Endothelial cell of umbilical vein (primary cell): ENCODE measurements around the gene CDX1. TPM values are rescaled to one million over a fixed set of nuclear protein-coding genes. Genes with fewer than 3 reads are reported as not detected.

Source experiments
- BruUV-seq: library from RNA; stranded (reverse); fragments of 400-500 nt; replicated peaks from 2 replicates; lab custom pipeline; 2021; lab: Mats Ljungman, UMichigan
- CTCF ChIA-PET: fragments of 300-600, 350-600 bp; sonication (Branson Sonifier 250); formaldehyde crosslinking; loops from one replicate; lab custom pipeline; 2021; ENCODE audit warnings: antibody characterized with exemption, inconsistent platforms; lab: Charles Lee
- POLR2A ChIA-PET: fragments of 300-600, 350-600 bp; sonication (Branson Sonifier 250); formaldehyde crosslinking; loops from one replicate; lab custom pipeline; 2021; ENCODE audit warnings: antibody characterized with exemption, inconsistent platforms; lab: Charles Lee
- DNase-seq: peaks from one replicate; pipeline ENCODE4 v3.0.0-alpha.2; 2011; ENCODE audit warnings: low read depth, low spot score
- FAIRE-seq: peaks from 2 replicates; lab custom pipeline; 2011; peaks lifted over from hg19 to GRCh38; lab: Jason Lieb, UNC
- H2AFZ ChIP-seq: 2 replicates; pipeline ENCODE4 v1.6.0; 2012; ENCODE audit warnings: low read depth, low read length, control low read depth, inconsistent platforms
- H3K27ac ChIP-seq: 2 replicates; pipeline ENCODE4 v1.5.1; 2011; ENCODE audit warnings: low read depth, mild to moderate bottlenecking, control low read depth, low read length, moderate library complexity; ENCODE audit not compliant: insufficient read depth
- H3K27me3 ChIP-seq, 2 experiments: 2 replicates each; pipeline versions ENCODE4 v1.6.0 to v1.6.1; 2011; ENCODE audit warnings: low read length in 2 of 2, mixed read lengths in 1 of 2; ENCODE audit not compliant: control insufficient read depth in 2 of 2, insufficient read depth in 2 of 2
- H3K36me3 ChIP-seq, 2 experiments: 2 replicates in 1 of 2; 3 replicates in 1 of 2; pipeline ENCODE4 v1.5.1; 2011; ENCODE audit warnings: low read length in 2 of 2, mild to moderate bottlenecking in 1 of 2, moderate library complexity in 1 of 2; ENCODE audit not compliant: control insufficient read depth in 2 of 2, insufficient read depth in 2 of 2; ENCODE audit errors: extremely low read depth in 1 of 2
- H3K4me1 ChIP-seq: 3 replicates; pipeline ENCODE4 v1.5.1; 2011; ENCODE audit warnings: mild to moderate bottlenecking, low read length; ENCODE audit not compliant: control insufficient read depth, insufficient read depth; ENCODE audit errors: extremely low read depth
- H3K4me2 ChIP-seq: 2 replicates; pipeline ENCODE4 v1.6.1; 2011; ENCODE audit warnings: low read length, control low read depth, mixed read lengths; ENCODE audit not compliant: insufficient read depth
- H3K4me3 ChIP-seq, 3 experiments: fragments of 200-600 bp in 1 of 3; sonication (generic), shearing (Covaris generic) in 1 of 3; replicated peaks in 1 of 3; 2 replicates each; pipeline ENCODE4 v1.5.1; 2011 to 2016; ENCODE audit warnings: control low read depth in 3 of 3, low read length in 3 of 3, mild to moderate bottlenecking in 2 of 3, inconsistent platforms in 1 of 3, low read depth in 1 of 3, moderate library complexity in 1 of 3; ENCODE audit not compliant: insufficient read depth in 1 of 3
- H3K79me2 ChIP-seq: 2 replicates; pipeline ENCODE4 v1.6.0; 2012; ENCODE audit warnings: low read length, inconsistent platforms; ENCODE audit not compliant: control insufficient read depth, insufficient read depth
- H3K9ac ChIP-seq: replicated peaks from 2 replicates; pipeline ENCODE3; 2011; ENCODE audit warnings: low read length, control low read depth; ENCODE audit not compliant: insufficient read depth; ENCODE audit errors: extremely low read depth
- H3K9me1 ChIP-seq: replicated peaks from 3 replicates; pipeline ENCODE4 v1.6.0; 2011; ENCODE audit warnings: mild to moderate bottlenecking, low read length; ENCODE audit not compliant: control insufficient read depth, insufficient read depth; ENCODE audit errors: extremely low read depth
- H3K9me3 ChIP-seq: replicated peaks from 2 replicates; pipeline ENCODE4 v1.5.1; 2012; ENCODE audit warnings: low read length, inconsistent platforms; ENCODE audit not compliant: control insufficient read depth, insufficient read depth
- H4K20me1 ChIP-seq: replicated peaks from 2 replicates; pipeline ENCODE3; 2011; ENCODE audit warnings: mild to moderate bottlenecking, low read length; ENCODE audit not compliant: control insufficient read depth, insufficient read depth; ENCODE audit errors: extremely low read depth
- EZH2 ChIP-seq: IDR thresholded peaks from 2 replicates; pipeline ENCODE4 v1.6.1; 2012; ENCODE audit warnings: borderline replicate concordance, low read depth, mild to moderate bottlenecking, moderate library complexity, low read length, inconsistent platforms; ENCODE audit not compliant: severe bottlenecking
- FOS ChIP-seq: IDR thresholded peaks from 2 replicates; pipeline ENCODE4 v1.6.1; 2011; ENCODE audit warnings: mild to moderate bottlenecking, low read length, moderate library complexity, borderline replicate concordance; ENCODE audit not compliant: insufficient read depth
- GATA2 ChIP-seq: IDR thresholded peaks from 2 replicates; pipeline ENCODE4 v1.7.0; 2011; ENCODE audit warnings: low read depth, mild to moderate bottlenecking, moderate library complexity, mixed read lengths, low read length; ENCODE audit not compliant: insufficient read length, insufficient read depth
- JUN ChIP-seq: IDR thresholded peaks from 2 replicates; pipeline ENCODE4 v1.6.1; 2011; ENCODE audit warnings: borderline replicate concordance, low read depth; ENCODE audit not compliant: insufficient read length, insufficient read depth
- MYC ChIP-seq: IDR thresholded peaks from one replicate; pipeline ENCODE4 v1.6.1; 2011; ENCODE audit warnings: mild to moderate bottlenecking, low read depth, low read length
- POLR2A ChIP-seq: IDR thresholded peaks from 2 replicates; pipeline ENCODE4 v1.6.1; 2012; ENCODE audit warnings: low read depth, mild to moderate bottlenecking, control low read depth, low read length
- POLR2AphosphoS5 ChIP-seq: IDR thresholded peaks from 2 replicates; pipeline ENCODE4 v1.6.1; 2012; ENCODE audit warnings: low read depth, mild to moderate bottlenecking, control low read depth, low read length, moderate library complexity; ENCODE audit not compliant: insufficient read depth
- dilution Hi-C: fragments of 300-500 bp; cut with MboI; formaldehyde crosslinking; loops from one replicate; pipeline ENCODE4 v1.15.0; 2019; ENCODE audit warnings: low sequenced_read_pairs; ENCODE audit not compliant: extremely low pct_ligation_motif_present
- intact Hi-C: fragments of 100-400 bp; cut with micrococcal nuclease; formaldehyde crosslinking; loops from one replicate; pipeline ENCODE4 v1.10.0; 2022
- polyA plus RNA-seq, 4 experiments: library from polyadenylated mRNA; depleted of rRNA in 3 of 4; stranded (reverse) in 3 of 4; unstranded in 1 of 4; fragments of >200 nt; gene quantifications; 2 replicates each; pipeline versions ENCODE4 v1.2.1 to v1.2.3, GENCODE V29; 2011 to 2012; ENCODE audit warnings: missing spikeins in 1 of 4
- total RNA-seq: library from RNA; stranded (reverse); gene quantifications from 2 replicates; pipeline ENCODE4 v1.2.3, GENCODE V29; 2021
- TF ChIP-seq, protein P1 (sequence below): IDR thresholded peaks from 2 replicates; pipeline ENCODE4 v1.6.1; 2011; ENCODE audit not compliant: insufficient read depth, insufficient read length
- TF ChIP-seq, protein P2 (sequence below), 2 donors: IDR thresholded peaks; 1 replicate in 1 of 2; 2 replicates in 1 of 2; pipeline ENCODE4 v1.5.1; 2011; ENCODE audit warnings: low read length in 2 of 2, mild to moderate bottlenecking in 2 of 2, moderate library complexity in 2 of 2, control low read depth in 1 of 2, inconsistent platforms in 1 of 2, low read depth in 1 of 2; ENCODE audit not compliant: insufficient read depth in 1 of 2; ENCODE audit errors: extremely low read depth in 1 of 2

CDX1 gene
- total and polyA plus RNA-seq, 2 donors (not counting 3 experiments of a cell fraction or from before 2014, with no cell fraction given) = not detected

DNA sequence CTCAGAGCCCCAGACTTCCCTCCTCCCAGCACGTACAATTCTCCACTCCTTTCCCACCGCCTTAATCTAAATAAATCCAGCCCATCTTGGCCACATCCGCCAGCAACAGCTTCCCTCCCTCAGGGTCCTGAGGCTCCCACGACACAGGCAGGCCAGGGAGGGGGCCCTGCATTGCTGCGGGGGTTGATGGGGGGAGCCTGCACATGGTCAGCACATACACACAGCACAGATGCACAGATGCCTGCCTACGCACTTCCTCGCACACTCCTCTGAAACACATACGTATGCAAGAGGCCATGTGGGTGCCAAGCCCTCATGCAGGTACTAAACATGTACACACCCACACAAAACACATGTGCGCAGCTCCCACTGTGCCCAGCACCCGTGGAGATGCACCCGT lies 25.7 kb upstream of the CDX1 start:
- no peak for TF ChIP-seq MYC
- no peak for TF ChIP-seq GATA2
- TF ChIP-seq, protein P1, sequence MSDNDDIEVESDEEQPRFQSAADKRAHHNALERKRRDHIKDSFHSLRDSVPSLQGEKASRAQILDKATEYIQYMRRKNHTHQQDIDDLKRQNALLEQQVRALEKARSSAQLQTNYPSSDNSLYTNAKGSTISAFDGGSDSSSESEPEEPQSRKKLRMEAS = no peak
- no peak for TF ChIP-seq POLR2A
- TF ChIP-seq, protein P2, sequence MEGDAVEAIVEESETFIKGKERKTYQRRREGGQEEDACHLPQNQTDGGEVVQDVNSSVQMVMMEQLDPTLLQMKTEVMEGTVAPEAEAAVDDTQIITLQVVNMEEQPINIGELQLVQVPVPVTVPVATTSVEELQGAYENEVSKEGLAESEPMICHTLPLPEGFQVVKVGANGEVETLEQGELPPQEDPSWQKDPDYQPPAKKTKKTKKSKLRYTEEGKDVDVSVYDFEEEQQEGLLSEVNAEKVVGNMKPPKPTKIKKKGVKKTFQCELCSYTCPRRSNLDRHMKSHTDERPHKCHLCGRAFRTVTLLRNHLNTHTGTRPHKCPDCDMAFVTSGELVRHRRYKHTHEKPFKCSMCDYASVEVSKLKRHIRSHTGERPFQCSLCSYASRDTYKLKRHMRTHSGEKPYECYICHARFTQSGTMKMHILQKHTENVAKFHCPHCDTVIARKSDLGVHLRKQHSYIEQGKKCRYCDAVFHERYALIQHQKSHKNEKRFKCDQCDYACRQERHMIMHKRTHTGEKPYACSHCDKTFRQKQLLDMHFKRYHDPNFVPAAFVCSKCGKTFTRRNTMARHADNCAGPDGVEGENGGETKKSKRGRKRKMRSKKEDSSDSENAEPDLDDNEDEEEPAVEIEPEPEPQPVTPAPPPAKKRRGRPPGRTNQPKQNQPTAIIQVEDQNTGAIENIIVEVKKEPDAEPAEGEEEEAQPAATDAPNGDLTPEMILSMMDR (IDR thresholded peaks at IDR 0.05; ENCODE audit: extremely low read depth in 1 of 2, insufficient read depth in 1 of 2, low read depth in 1 of 2, low read length in 2 of 2) = no peak
- no peak for TF ChIP-seq JUN
- TF ChIP-seq POLR2AphosphoS5 = no peak
- no peak for TF ChIP-seq EZH2
- no peak for TF ChIP-seq FOS
- ChIA-PET POLR2A (no interaction called here), CTCF (interaction anchor here (1.1 kb wide), 1 partner anchor 78 kb away, joined by 4 read pairs; no protein-coding TSS in a partner anchor)
- BruUV-seq = no TSS peak
- FAIRE-seq = no peak
- H3K9ac ChIP-seq = no peak overlapping the region
- no peaks in the 10 kb centered on the region for H3K9me3 ChIP-seq
- dilution Hi-C loops = no loop called here
- H3K27ac ChIP-seq = no peak overlapping the region
- no peak overlapping the region for H3K4me3 ChIP-seq
- H3K4me2 ChIP-seq = no peak overlapping the region
- no peaks in the 10 kb centered on the region for H4K20me1 ChIP-seq
- H2AFZ ChIP-seq = no peak overlapping the region
- no peaks in the 10 kb centered on the region for H3K27me3 ChIP-seq
- DNase-seq = no peak
- intact Hi-C loops = no loop called here
- H3K4me1 ChIP-seq = peaks cover 17% of the 10 kb centered on the region
- H3K9me1 ChIP-seq = no peaks in the 10 kb centered on the region
- H3K36me3 ChIP-seq = no peaks in the 10 kb centered on the region
- H3K79me2 ChIP-seq = no peaks in the 10 kb centered on the region
